HepG2 (cell line): ENCODE data around the gene DEFB131B. TPM values are rescaled to one million over a fixed set of nuclear protein-coding genes. Genes with fewer than 3 reads are reported as not detected.
A peak's percentile ranks its signal among the peaks of the same experiment; 100 is the strongest.

Experiments used
- ARNT2 ChIP-seq: sonication (generic); formaldehyde crosslinking; IDR thresholded peaks from 2 replicates; pipeline ENCODE4 v1.8.0; 2022; ENCODE audit warnings: mild to moderate bottlenecking, low read depth, missing genetic modification reagents, moderate library complexity
- BCL6 ChIP-seq: IDR thresholded peaks from 2 replicates; pipeline ENCODE4 v1.6.1; 2016; ENCODE audit warnings: missing genetic modification reagents, missing compliant biosample characterization
- BORCS8-MEF2B ChIP-seq: sonication (generic); formaldehyde crosslinking; IDR thresholded peaks from 2 replicates; pipeline ENCODE4 v1.8.0; 2022; ENCODE audit warnings: mild to moderate bottlenecking, missing genetic modification reagents
- ERF ChIP-seq: IDR thresholded peaks from 2 replicates; pipeline ENCODE4 v1.6.1; 2018; ENCODE audit warnings: missing biosample characterization, missing genetic modification reagents
- FOXC1 ChIP-seq: sonication (generic); formaldehyde crosslinking; IDR thresholded peaks from 2 replicates; pipeline ENCODE4 v1.8.0; 2022; ENCODE audit warnings: mild to moderate bottlenecking, missing genetic modification reagents, borderline replicate concordance
- GATA4 ChIP-seq: sonication (generic); IDR thresholded peaks from 2 replicates; pipeline ENCODE4 v1.6.1; 2016; ENCODE audit warnings: antibody characterized with exemption, low read depth, borderline replicate concordance
- GATAD2A ChIP-seq: IDR thresholded peaks from 2 replicates; pipeline ENCODE4 v1.6.1; 2016
- GFI1 ChIP-seq: sonication (generic); formaldehyde crosslinking; IDR thresholded peaks from 2 replicates; pipeline ENCODE4 v1.5.0; 2020; ENCODE audit warnings: missing genetic modification reagents, mild to moderate bottlenecking, borderline replicate concordance
- MEIS1 ChIP-seq: sonication (generic); formaldehyde crosslinking; IDR thresholded peaks from 2 replicates; pipeline ENCODE4 v1.9.0; 2021; ENCODE audit warnings: mild to moderate bottlenecking, missing genetic modification reagents, moderate library complexity, borderline replicate concordance
- MIXL1 ChIP-seq: IDR thresholded peaks from 2 replicates; pipeline ENCODE4 v1.6.1; 2016
- MYNN ChIP-seq: sonication (generic); formaldehyde crosslinking; IDR thresholded peaks from 2 replicates; pipeline ENCODE4 v1.4.0; 2020; ENCODE audit warnings: mild to moderate bottlenecking, low read depth, missing genetic modification reagents
- SMYD3 ChIP-seq: sonication (generic); formaldehyde crosslinking; IDR thresholded peaks from 2 replicates; pipeline ENCODE4 v1.8.1; 2023; ENCODE audit warnings: mild to moderate bottlenecking, missing genetic modification reagents
- ZBED4 ChIP-seq: sonication (generic); formaldehyde crosslinking; IDR thresholded peaks from 2 replicates; pipeline ENCODE4 v1.4.0; 2020; ENCODE audit warnings: missing genetic modification reagents, borderline replicate concordance
- ZFP36 ChIP-seq: fragments of 150-350 bp; IDR thresholded peaks from 2 replicates; pipeline ENCODE4 v1.6.1; 2018; ENCODE audit warnings: borderline replicate concordance, low read length, low read depth; ENCODE audit not compliant: partially characterized antibody
- ZFP37 ChIP-seq: sonication (generic); formaldehyde crosslinking; IDR thresholded peaks from 2 replicates; pipeline ENCODE4 v1.4.0; 2020; ENCODE audit warnings: missing genetic modification reagents, borderline replicate concordance
- ZNF207 ChIP-seq: fragments of 450-650 bp; IDR thresholded peaks from 2 replicates; pipeline ENCODE4 v1.6.1; 2016; ENCODE audit warnings: antibody characterized with exemption, borderline replicate concordance
- ZNF335 ChIP-seq: sonication (generic); formaldehyde crosslinking; IDR thresholded peaks from 2 replicates; pipeline ENCODE4 v1.4.0; 2020; ENCODE audit warnings: missing genetic modification reagents
- ZNF569 ChIP-seq: sonication (generic); formaldehyde crosslinking; IDR thresholded peaks from 2 replicates; pipeline ENCODE4 v1.5.0; 2020; ENCODE audit warnings: mild to moderate bottlenecking, missing genetic modification reagents, moderate library complexity, borderline replicate concordance
- ZNF737 ChIP-seq: sonication (generic); formaldehyde crosslinking; IDR thresholded peaks from 2 replicates; pipeline ENCODE4 v1.5.0; 2020; ENCODE audit warnings: missing genetic modification reagents, mild to moderate bottlenecking, borderline replicate concordance
- ZNF761 ChIP-seq: sonication (generic); formaldehyde crosslinking; conservative IDR thresholded peaks from 2 replicates; pipeline ENCODE4 v1.4.0; 2020; ENCODE audit warnings: mild to moderate bottlenecking, missing genetic modification reagents
- polyA plus RNA-seq, 8 experiments: library from polyadenylated mRNA; depleted of rRNA in 3 of 8; stranded (reverse) in 7 of 8; unstranded in 1 of 8; fragments of >200 nt; fragmentation: Illumina TruSeq in 4 of 8; extraction: Trizol in 4 of 8; gene quantifications; 2 replicates each; pipeline versions ENCODE4 v1.2.1 to v1.2.3, GENCODE V29; 2011 to 2016; ENCODE audit warnings: low read depth in 4 of 8, missing spikeins in 1 of 8, mixed read lengths in 1 of 8; ENCODE audit not compliant: insufficient read depth in 1 of 8
- total RNA-seq, 5 experiments: library from RNA; depleted of rRNA; stranded (reverse); fragments of >200 nt; fragmentation: Illumina TruSeq; extraction: Trizol; gene quantifications; 2 replicates each; pipeline ENCODE4 v1.2.3, GENCODE V29; 2016; ENCODE audit warnings: low read depth in 1 of 5
- TF ChIP-seq, protein P1 (sequence below): sonication (generic); formaldehyde crosslinking; IDR thresholded peaks from 2 replicates; pipeline ENCODE4 v1.8.0; 2022; ENCODE audit warnings: mild to moderate bottlenecking, missing genetic modification reagents
- TF ChIP-seq, protein P2 (sequence below): sonication (generic); formaldehyde crosslinking; IDR thresholded peaks from 2 replicates; pipeline ENCODE4 v1.4.0; 2020; ENCODE audit warnings: mild to moderate bottlenecking, missing genetic modification reagents

The DEFB131B gene
- total and polyA plus RNA-seq, 2 of the 13 experiments (the other 11 are each of a cell fraction or from before 2014, with no cell fraction given): not detected

DNA sequence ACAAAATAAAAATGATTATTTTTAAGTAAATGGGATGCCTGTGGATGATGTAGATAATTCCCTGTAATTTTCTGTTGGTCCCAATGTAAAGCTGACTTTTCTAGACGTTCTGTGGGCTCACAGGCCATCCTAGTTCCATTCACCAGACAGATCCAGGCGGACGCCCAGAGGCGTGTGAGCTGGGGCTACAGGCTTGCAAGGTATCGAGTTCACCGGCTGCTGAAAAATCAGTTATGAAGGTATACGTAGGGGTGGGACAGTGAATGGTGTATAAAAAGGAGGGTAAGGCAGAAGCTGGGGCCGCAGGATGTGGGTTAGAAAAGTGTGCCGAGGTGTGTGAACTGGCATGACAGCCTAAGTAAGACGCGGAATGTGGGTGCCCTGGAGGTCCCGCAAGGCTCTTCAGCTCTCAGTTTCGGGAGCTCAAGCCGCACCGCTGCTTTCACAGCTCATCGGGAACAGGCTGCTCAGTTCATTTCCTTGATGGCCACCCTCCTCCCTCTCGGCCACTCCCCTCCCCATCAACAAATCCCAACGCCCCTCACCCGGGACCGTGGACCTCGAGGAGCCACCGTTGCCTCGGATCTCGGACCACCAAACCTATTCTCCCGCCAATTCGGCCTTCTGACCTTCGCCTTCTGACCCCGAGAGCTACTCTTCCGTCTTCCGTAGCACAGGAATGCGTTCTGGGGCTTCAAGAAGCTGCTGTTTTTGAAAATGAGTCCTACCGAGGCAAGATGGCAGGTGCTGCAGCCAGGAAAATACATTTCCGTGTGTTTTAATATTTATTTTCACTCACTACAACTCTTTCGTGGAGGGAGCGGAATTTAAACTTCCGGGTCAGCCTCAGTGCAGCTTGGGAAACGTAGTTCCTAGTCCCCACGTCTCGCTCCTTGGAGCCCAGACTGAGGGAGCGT, 49.8 kb downstream of the DEFB131B start, which contains the start of gene XNDC1N (continued):
- TF ChIP-seq, protein P1, sequence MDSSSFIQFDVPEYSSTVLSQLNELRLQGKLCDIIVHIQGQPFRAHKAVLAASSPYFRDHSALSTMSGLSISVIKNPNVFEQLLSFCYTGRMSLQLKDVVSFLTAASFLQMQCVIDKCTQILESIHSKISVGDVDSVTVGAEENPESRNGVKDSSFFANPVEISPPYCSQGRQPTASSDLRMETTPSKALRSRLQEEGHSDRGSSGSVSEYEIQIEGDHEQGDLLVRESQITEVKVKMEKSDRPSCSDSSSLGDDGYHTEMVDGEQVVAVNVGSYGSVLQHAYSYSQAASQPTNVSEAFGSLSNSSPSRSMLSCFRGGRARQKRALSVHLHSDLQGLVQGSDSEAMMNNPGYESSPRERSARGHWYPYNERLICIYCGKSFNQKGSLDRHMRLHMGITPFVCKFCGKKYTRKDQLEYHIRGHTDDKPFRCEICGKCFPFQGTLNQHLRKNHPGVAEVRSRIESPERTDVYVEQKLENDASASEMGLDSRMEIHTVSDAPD: no peak
- TF ChIP-seq ZBED4 (CRISPR knock-in tag) (no peak), ZNF207 (no peak), ZNF761 (CRISPR knock-in tag) (no peak), GATAD2A (CRISPR knock-in tag) (no peak), MYNN (CRISPR knock-in tag) (0 out of 2 replicates have a peak, but pooled peaks have one; percentile 18), BCL6 (CRISPR knock-in tag) (no peak), SMYD3 (no peak), ZNF569 (CRISPR knock-in tag) (no peak), ARNT2 (CRISPR knock-in tag) (no peak), GATA4 (no peak), ERF (no peak), MEIS1 (no peak), ZNF737 (CRISPR knock-in tag) (no peak), GFI1 (no peak), ZNF335 (no peak), ZFP36 (no peak), MIXL1 (CRISPR knock-in tag) (no peak), BORCS8-MEF2B (CRISPR knock-in tag) (no peak; the same call in 1 of the 2 replicates), ZFP37 (CRISPR knock-in tag) (no peak), FOXC1 (CRISPR knock-in tag) (no peak; the same call in 1 of the 2 replicates)
- TF ChIP-seq, protein P2, sequence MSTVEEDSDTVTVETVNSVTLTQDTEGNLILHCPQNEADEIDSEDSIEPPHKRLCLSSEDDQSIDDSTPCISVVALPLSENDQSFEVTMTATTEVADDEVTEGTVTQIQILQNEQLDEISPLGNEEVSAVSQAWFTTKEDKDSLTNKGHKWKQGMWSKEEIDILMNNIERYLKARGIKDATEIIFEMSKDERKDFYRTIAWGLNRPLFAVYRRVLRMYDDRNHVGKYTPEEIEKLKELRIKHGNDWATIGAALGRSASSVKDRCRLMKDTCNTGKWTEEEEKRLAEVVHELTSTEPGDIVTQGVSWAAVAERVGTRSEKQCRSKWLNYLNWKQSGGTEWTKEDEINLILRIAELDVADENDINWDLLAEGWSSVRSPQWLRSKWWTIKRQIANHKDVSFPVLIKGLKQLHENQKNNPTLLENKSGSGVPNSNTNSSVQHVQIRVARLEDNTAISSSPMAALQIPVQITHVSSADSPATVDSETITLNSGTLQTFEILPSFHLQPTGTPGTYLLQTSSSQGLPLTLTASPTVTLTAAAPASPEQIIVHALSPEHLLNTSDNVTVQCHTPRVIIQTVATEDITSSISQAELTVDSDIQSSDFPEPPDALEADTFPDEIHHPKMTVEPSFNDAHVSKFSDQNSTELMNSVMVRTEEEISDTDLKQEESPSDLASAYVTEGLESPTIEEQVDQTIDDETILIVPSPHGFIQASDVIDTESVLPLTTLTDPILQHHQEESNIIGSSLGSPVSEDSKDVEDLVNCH (CRISPR knock-in tag): no peak
